Bronchial epithelial cell (primary cell): ENCODE data around the gene PROCR. TPM values are rescaled to one million over a fixed set of nuclear protein-coding genes. Genes with fewer than 3 reads are reported as not detected.

ENCODE experiments used
- DNase-seq: peaks from one replicate; pipeline ENCODE4 v3.0.0-alpha.2; 2010; ENCODE audit warnings: low read depth
- FAIRE-seq: peaks from 2 replicates; lab custom pipeline; 2011; peaks lifted over from hg19 to GRCh38; lab: Jason Lieb, UNC
- H3K27me3 ChIP-seq: 2 replicates; pipeline ENCODE4 v1.5.1; 2011; ENCODE audit warnings: low read length; ENCODE audit not compliant: control insufficient read depth, insufficient read depth
- H3K36me3 ChIP-seq: 2 replicates; pipeline ENCODE4 v1.5.1; 2011; ENCODE audit warnings: low read length; ENCODE audit not compliant: control insufficient read depth, insufficient read depth
- H3K4me3 ChIP-seq: 2 replicates; pipeline ENCODE4 v1.5.1; 2011; ENCODE audit warnings: mild to moderate bottlenecking, low read depth, low read length, control low read depth
- total RNA-seq: library from RNA; depleted of rRNA; stranded (reverse); fragments of >200 nt; gene quantifications from 2 replicates; pipeline ENCODE4 v1.2.1, GENCODE V29; 2014
- TF ChIP-seq, protein P1 (sequence below): IDR thresholded peaks from 2 replicates; pipeline ENCODE4 v1.5.1; 2011; ENCODE audit warnings: mild to moderate bottlenecking, moderate library complexity, low read length, control low read depth, inconsistent platforms; ENCODE audit not compliant: insufficient read depth, severe bottlenecking

The PROCR gene
- 61.3 and 127 TPM in 2 replicates for total RNA-seq

DNA sequence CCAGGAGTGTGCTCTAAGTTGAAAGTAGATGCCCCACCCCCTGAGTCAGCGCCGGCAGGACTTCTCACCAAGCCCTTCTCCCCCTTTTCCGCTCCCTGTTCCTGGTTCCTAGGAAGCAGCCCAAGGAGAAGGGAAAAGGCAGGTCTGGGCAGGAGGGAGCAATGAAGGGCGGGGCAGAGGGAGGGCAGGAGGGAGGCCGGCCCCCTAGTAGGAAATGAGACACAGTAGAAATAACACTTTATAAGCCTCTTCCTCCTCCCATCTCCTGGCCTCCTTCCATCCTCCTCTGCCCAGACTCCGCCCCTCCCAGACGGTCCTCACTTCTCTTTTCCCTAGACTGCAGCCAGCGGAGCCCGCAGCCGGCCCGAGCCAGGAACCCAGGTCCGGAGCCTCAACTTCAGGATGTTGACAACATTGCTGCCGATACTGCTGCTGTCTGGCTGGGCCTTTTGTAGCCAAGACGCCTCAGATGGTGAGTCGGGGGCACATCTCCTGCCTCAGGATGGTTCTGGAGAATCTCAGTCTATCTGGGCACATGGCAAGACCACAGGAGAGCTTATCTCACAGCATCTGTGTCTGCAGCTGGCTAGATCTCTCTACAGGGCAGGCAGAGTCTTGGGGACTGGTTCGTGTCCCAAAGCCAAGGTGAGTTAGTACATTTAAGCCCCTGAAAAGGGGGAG is at the start of gene PROCR:
PROCR (plus strand) TSS at position 320 of the 681 bp plus-strand sequence; CDS start at position 403, 83 bp downstream.
- DNase-seq (peak; percentile 98), FAIRE-seq (no peak)
- H3K36me3 ChIP-seq, result peaks cover 5% of the 10 kb centered on the region
- TF ChIP-seq, protein P1, sequence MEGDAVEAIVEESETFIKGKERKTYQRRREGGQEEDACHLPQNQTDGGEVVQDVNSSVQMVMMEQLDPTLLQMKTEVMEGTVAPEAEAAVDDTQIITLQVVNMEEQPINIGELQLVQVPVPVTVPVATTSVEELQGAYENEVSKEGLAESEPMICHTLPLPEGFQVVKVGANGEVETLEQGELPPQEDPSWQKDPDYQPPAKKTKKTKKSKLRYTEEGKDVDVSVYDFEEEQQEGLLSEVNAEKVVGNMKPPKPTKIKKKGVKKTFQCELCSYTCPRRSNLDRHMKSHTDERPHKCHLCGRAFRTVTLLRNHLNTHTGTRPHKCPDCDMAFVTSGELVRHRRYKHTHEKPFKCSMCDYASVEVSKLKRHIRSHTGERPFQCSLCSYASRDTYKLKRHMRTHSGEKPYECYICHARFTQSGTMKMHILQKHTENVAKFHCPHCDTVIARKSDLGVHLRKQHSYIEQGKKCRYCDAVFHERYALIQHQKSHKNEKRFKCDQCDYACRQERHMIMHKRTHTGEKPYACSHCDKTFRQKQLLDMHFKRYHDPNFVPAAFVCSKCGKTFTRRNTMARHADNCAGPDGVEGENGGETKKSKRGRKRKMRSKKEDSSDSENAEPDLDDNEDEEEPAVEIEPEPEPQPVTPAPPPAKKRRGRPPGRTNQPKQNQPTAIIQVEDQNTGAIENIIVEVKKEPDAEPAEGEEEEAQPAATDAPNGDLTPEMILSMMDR, result no peak
- H3K27me3 ChIP-seq, result no peaks in the 10 kb centered on the region
- H3K4me3 ChIP-seq, result peak within 1 kb of the TSS; percentile 57

DNA sequence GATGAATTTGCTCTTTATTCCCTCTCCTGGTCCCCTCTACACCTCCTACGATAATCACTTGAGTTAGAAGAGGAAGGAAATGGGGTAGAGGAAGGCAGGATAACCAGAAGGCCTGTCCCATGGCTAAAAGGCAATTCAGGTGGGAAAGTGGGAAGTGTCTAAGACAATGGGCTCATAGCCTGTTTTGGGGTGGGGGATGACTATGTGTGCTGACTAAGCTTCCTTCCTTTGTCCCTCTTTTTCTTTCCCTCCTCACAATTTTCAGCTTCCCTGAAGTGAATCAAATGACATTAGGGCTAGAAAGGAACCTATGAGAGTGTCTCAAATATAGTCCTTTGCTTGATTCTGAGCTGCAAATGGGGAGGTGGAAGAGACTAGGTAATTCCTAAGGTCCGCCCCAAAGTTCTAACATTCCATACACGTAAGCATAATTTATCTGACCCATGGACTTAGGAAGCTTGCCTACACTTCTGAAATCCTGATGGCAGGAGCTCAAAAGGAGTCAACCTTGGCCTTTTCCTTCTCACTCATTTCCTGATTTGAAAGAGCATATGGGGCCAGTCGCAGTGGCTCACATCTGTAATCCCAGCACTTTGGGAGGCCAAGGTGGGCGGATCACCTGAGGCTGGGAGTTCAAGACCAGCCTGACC is 49.0 kb upstream of the PROCR start:
- peaks cover 14% of the 10 kb centered on the region for H3K36me3 ChIP-seq

DNA sequence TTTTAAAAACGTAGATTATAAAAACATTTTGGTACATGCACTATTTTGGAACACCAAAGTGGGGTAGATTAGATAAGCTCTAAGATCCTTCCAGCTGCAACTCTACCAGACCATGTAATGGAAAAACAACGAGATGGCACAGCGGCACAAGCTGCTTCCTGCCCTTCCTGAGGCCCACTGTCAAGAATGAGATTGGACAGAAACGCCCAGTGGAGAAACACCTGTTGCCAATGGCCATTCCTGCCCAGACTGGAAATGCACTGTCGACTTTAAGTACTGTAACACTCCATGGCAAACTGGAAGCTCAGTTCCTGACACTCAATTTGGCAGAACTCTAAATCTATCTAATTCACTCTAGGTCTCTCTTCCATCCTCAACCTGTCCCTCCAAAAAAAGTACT is 46.1 kb upstream of the PROCR start:
- DNase-seq, result no peak
- H3K4me3 ChIP-seq, result no peak overlapping the region
- FAIRE-seq, result no peak
- peaks cover 12% of the 10 kb centered on the region for H3K36me3 ChIP-seq
- TF ChIP-seq, protein P1, result no peak
- no peaks in the 10 kb centered on the region for H3K27me3 ChIP-seq

More for the DNA sequence above, 49.0 kb upstream of the PROCR start:
- H3K4me3 ChIP-seq, result no peak overlapping the region
- H3K27me3 ChIP-seq, result no peaks in the 10 kb centered on the region
- TF ChIP-seq, protein P1, result no peak
- DNase-seq, result no peak
- FAIRE-seq, result no peak

DNA sequence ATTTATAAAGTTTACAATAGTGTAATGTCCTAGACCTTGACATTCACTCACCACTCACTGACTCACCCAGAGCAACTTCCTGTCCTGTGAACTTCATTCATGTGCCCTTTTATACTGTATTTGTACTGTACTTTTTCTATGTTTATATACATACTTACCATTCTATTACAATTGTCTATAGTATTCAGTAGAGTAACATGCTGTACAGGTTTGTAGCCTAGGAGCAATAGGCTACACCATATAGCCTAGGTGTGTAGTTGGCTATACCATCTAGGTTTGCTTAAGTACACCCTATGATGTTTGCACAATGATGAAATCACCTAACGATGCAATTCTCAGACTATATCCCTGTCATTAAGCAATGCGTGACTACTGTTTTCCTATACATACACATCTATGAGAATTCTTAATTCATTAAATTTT is 42.2 kb upstream of the PROCR start:
- Histone ChIP-seq H3K4me3 (no peak overlapping the region), H3K36me3 (peaks cover 12% of the 10 kb centered on the region), H3K27me3 (no peaks in the 10 kb centered on the region)
- no peak for FAIRE-seq
- TF ChIP-seq, protein P1, result no peak
- DNase-seq, result peak; percentile 94

DNA sequence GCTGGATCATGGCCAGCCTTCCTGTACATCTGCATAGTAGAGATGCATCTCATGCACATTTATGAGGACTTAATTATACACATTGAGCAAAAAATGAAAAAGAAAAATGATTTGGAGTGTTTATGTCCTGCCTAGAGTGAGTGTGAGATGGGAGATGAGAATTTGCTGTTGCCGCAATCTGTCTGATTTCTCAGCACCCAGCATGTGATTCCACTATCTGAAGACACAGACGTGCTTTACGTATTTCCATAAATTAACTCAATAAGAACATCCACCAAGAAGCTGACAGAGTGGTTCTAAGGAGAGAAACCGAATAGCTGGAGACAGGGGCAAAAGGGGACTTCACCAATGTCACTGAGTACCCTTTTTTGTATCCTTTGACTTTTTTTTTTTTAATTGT is 39.9 kb upstream of the PROCR start:
- TF ChIP-seq, protein P1, result no peak
- Histone ChIP-seq H3K36me3 (peaks cover 6% of the 10 kb centered on the region), H3K27me3 (no peaks in the 10 kb centered on the region), H3K4me3 (no peak overlapping the region)
- DNase-seq (no peak), FAIRE-seq (no peak)
